Measurements from ENCODE around the gene CNDP2. TPM values are rescaled to one million over a fixed set of nuclear protein-coding genes. Genes with fewer than 3 reads are reported as not detected.
"Not testable (repeated sequence)": the region's sequence is repeated elsewhere in the genome, so short reads cannot be mapped to it uniquely, and the experiment has no call there.

CNDP2 gene
- total RNA-seq, 4 donors from 2014 or later, result 29.5 to 82.8 (median 31.6) TPM

DNA sequence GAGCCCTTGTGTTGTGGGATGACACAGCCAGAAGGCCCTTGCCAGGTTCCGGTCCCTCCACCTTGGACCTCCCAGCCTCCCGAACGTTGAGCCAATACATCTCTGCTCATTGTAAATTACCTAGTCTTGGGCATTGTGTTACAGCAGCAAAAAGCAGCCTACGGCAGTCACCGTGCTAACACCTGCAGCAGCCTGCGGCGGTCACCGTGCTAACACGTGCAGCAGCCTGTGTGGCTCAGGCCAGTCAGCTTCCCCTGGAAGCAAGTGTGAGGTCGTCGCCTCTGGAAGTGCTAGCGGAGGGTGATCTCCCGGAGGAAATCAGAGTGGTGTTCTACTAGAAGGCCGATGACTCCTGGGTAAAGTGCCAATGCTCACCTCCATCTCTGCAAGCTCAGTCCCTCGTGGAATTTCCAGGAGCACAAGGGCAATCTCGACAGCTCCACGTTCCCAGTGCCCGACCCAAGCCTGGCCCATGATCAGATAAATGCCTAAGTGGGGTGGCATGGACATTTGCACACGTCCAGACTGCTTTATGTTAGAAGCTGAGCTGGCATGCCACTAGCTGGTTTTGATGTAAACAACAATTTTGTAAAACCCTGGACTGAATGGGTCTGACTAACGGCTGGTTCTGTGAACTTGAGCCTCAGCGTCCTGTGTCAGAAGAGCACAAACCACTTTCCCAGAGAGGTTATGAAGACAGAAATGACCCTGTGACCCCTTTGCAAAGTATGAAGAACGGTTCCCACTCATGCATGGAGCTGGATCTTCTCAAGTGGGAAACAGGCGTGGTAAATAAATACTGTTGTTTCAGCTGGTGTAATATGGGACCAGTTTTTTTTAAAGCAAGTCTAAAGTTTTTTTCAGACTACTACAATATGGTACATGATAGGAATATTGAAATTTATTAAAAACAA is 26.7 kb downstream of the CNDP2 start:
- Histone ChIP-seq H3K27me3 (no peaks in the 10 kb centered on the region), H3K36me3 (peaks cover 0 to 26% of the 10 kb centered on the region in 2 donors), H3K4me1 (peaks cover 9 to 14% of the 10 kb centered on the region in 2 donors), H3K27ac (no peak overlapping the region), H3K4me3 (no peak overlapping the region), H3K9me3 (no peaks in the 10 kb centered on the region)
- DNase-seq, result no peak
- intact Hi-C loops (cut with DNase I; ENCODE audit: low total_unique reads), result no loop called here
- TF ChIP-seq, protein P1, sequence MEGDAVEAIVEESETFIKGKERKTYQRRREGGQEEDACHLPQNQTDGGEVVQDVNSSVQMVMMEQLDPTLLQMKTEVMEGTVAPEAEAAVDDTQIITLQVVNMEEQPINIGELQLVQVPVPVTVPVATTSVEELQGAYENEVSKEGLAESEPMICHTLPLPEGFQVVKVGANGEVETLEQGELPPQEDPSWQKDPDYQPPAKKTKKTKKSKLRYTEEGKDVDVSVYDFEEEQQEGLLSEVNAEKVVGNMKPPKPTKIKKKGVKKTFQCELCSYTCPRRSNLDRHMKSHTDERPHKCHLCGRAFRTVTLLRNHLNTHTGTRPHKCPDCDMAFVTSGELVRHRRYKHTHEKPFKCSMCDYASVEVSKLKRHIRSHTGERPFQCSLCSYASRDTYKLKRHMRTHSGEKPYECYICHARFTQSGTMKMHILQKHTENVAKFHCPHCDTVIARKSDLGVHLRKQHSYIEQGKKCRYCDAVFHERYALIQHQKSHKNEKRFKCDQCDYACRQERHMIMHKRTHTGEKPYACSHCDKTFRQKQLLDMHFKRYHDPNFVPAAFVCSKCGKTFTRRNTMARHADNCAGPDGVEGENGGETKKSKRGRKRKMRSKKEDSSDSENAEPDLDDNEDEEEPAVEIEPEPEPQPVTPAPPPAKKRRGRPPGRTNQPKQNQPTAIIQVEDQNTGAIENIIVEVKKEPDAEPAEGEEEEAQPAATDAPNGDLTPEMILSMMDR (IDR thresholded peaks at IDR 0.05 in 4 of 5, conservative IDR thresholded peaks at IDR 0.05 in 1 of 5), result no peak
- no peak for TF ChIP-seq POLR2A (IDR thresholded peaks at IDR 0.05)
- in situ Hi-C loops (cut with MboI; ENCODE audit: low sequenced_read_pairs in 4 of 4), result no loop called here
- ATAC-seq, result no peak

DNA sequence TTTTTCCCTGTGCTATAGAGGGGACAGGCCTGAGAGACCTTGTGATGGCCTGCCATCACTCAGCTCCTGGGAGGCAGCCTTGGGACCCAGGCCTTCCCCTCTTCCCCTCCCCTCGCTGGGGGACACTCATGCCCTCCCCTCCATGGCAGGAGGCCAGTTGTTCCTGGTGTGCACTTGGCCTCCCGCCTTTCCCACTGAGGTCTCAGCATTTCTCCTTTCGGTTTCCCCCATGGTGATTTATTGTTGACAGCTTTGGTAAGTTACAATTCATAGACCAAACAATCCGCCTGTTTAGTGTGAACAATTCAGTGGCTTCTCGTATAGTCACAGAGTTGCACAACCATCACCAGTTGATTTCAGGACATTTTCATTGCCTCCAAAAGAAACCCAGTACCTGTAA is 27.9 kb downstream of the CNDP2 start:
- in situ Hi-C loops (cut with MboI; ENCODE audit: low sequenced_read_pairs in 4 of 4), result no loop called here
- DNase-seq, result no peak

DNA sequence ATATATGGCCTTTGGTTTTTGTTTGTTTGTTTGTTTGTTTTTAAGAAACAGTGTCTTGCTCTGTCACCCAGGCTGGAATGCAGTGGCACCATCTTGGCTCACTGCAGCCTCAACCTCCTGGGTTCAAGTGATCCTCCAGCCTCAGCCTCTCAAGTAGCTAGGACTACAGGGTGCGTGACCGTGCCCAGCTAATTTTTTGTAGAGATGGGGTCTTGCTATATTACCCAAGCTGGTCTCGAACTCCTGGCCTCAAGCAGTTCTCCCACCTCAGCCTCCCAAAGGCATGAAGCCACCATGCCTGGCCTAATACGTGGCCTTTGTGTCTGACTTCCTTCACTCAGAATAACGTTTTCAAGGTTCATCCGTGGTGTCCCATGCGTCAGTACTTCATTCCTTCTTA is 28.8 kb downstream of the CNDP2 start:
- H3K27me3 ChIP-seq; H3K9me3 ChIP-seq; H3K27ac ChIP-seq; H3K4me3 ChIP-seq; intact Hi-C loops (cut with DNase I; ENCODE audit: low total_unique reads); DNase-seq; H3K36me3 ChIP-seq; in situ Hi-C loops (cut with MboI; ENCODE audit: low sequenced_read_pairs in 4 of 4); ATAC-seq: not testable (repeated sequence)
- peaks cover 9 to 14% of the 10 kb centered on the region in 2 donors for H3K4me1 ChIP-seq

More for the DNA sequence above, 27.9 kb downstream of the CNDP2 start:
- Histone ChIP-seq H3K4me1 (peaks cover 9 to 14% of the 10 kb centered on the region in 2 donors), H3K36me3 (peaks cover 0 to 16% of the 10 kb centered on the region in 2 donors), H3K27ac (peak overlapping the region; percentile 34 to 59 (median 54)), H3K27me3 (no peaks in the 10 kb centered on the region), H3K9me3 (no peaks in the 10 kb centered on the region), H3K4me3 (no peak overlapping the region)
- ATAC-seq, result no peak
- intact Hi-C loops (cut with DNase I; ENCODE audit: low total_unique reads), result no loop called here
- TF ChIP-seq POLR2A (IDR thresholded peaks at IDR 0.05), result no peak
- TF ChIP-seq, protein P1 (IDR thresholded peaks at IDR 0.05 in 4 of 5, conservative IDR thresholded peaks at IDR 0.05 in 1 of 5), result no peak

DNA sequence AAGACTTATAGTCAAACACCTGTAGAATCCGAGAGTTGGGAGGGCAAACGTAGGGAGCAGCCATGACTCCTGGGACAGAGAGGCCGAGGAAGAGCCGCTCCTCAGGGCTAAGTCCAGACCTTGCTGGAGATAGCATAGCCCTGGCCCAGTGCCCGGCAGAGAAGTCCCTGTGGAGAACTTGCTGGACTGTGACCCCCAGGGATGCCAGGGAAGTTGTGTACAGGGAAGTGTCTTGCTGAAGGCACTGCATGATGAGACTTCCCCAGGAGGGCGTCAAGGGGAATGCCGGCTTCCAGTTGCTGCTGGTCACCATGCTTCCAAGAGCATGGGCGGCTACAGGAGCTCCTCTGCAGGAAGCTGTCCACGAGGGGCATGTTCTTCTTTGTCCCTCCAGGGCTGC is 29.6 kb downstream of the CNDP2 start:
- intact Hi-C loops (cut with DNase I; ENCODE audit: low total_unique reads), result no loop called here
- ATAC-seq, result no peak
- no peaks in the 10 kb centered on the region for H3K9me3 ChIP-seq
- H3K27me3 ChIP-seq, result no peaks in the 10 kb centered on the region
- H3K27ac ChIP-seq, result no peak overlapping the region
- no peak for DNase-seq
- TF ChIP-seq POLR2A (IDR thresholded peaks at IDR 0.05), result no peak
- TF ChIP-seq, protein P1 (IDR thresholded peaks at IDR 0.05 in 4 of 5, conservative IDR thresholded peaks at IDR 0.05 in 1 of 5), result no peak
- H3K4me3 ChIP-seq, result no peak overlapping the region
- H3K4me1 ChIP-seq, result peaks cover 9 to 14% of the 10 kb centered on the region in 2 donors
- no peaks in the 10 kb centered on the region for H3K36me3 ChIP-seq
- in situ Hi-C loops (cut with MboI; ENCODE audit: low sequenced_read_pairs in 4 of 4), result no loop called here

DNA sequence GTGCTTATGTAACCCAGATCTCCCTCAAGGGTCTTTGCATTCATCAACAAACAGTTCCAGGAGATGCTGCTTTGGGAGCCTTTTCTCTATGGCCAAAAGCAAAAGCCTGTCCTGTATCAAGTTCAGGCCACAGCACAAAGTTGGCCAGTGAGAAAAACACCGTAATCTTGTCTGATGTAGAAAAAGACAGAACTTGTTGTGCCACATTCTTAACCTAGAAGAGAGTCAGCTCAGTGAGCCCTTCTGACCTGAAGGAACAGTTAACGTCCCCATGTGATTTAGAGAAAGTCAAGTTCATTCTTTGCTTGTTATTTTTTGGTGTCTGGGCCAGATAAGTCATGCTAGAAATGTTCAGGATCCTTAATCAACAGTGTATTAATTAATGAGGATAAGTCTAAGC is 30.3 kb downstream of the CNDP2 start:
- H3K27ac ChIP-seq, result no peak overlapping the region
- H3K9me3 ChIP-seq, result no peaks in the 10 kb centered on the region
- H3K4me3 ChIP-seq, result no peak overlapping the region
- no peaks in the 10 kb centered on the region for H3K36me3 ChIP-seq
- TF ChIP-seq, protein P1 (IDR thresholded peaks at IDR 0.05 in 4 of 5, conservative IDR thresholded peaks at IDR 0.05 in 1 of 5), result no peak
- TF ChIP-seq POLR2A (IDR thresholded peaks at IDR 0.05), result no peak
- ATAC-seq (no peak), DNase-seq (no peak)
- intact Hi-C loops (cut with DNase I; ENCODE audit: low total_unique reads), result no loop called here
- H3K27me3 ChIP-seq, result no peaks in the 10 kb centered on the region
- in situ Hi-C loops (cut with MboI; ENCODE audit: low sequenced_read_pairs in 4 of 4), result no loop called here
- H3K4me1 ChIP-seq, result peaks cover 9 to 14% of the 10 kb centered on the region in 2 donors
